ENCODE data around the gene SLC17A7.

SLC17A7 gene

DNA sequence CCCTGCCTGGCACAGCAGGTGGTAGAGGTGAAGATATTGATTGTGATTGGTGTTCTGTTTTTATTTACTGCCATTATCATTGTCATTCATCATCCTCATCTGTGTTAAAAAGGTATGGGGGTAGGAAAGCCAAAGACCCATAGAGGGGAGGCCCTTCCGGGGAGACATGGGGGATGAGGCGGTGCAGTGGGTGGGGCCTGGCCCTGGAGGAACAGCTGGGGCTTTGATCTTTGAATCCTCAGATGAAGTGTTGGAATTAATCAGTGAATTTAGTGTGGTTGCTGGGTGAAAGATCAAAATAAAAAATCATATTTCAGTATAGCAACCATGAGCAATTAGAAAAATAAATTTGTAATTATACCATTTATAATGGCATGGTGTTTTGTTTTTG lies 25.5 kb downstream of the SLC17A7 start:
- Histone ChIP-seq H3K27me3 (replicated peaks) (peaks cover 13% of the 10 kb centered on the region), H3K27ac (no peak overlapping the region), H3K36me3 (replicated peaks) (no peaks in the 10 kb centered on the region), H3K4me3 (ENCODE audit: low read depth, low read length) (no peak overlapping the region)
- in situ Hi-C loops (cut with HindIII; ENCODE audit: low pct_ligation_motif_present, low sequenced_read_pairs): no loop called here
- TF ChIP-seq, protein P1, sequence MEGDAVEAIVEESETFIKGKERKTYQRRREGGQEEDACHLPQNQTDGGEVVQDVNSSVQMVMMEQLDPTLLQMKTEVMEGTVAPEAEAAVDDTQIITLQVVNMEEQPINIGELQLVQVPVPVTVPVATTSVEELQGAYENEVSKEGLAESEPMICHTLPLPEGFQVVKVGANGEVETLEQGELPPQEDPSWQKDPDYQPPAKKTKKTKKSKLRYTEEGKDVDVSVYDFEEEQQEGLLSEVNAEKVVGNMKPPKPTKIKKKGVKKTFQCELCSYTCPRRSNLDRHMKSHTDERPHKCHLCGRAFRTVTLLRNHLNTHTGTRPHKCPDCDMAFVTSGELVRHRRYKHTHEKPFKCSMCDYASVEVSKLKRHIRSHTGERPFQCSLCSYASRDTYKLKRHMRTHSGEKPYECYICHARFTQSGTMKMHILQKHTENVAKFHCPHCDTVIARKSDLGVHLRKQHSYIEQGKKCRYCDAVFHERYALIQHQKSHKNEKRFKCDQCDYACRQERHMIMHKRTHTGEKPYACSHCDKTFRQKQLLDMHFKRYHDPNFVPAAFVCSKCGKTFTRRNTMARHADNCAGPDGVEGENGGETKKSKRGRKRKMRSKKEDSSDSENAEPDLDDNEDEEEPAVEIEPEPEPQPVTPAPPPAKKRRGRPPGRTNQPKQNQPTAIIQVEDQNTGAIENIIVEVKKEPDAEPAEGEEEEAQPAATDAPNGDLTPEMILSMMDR (IDR thresholded peaks at IDR 0.05; ENCODE audit: low read depth, low read length, missing control alignments): no peak
- DNase-seq: no peak

DNA sequence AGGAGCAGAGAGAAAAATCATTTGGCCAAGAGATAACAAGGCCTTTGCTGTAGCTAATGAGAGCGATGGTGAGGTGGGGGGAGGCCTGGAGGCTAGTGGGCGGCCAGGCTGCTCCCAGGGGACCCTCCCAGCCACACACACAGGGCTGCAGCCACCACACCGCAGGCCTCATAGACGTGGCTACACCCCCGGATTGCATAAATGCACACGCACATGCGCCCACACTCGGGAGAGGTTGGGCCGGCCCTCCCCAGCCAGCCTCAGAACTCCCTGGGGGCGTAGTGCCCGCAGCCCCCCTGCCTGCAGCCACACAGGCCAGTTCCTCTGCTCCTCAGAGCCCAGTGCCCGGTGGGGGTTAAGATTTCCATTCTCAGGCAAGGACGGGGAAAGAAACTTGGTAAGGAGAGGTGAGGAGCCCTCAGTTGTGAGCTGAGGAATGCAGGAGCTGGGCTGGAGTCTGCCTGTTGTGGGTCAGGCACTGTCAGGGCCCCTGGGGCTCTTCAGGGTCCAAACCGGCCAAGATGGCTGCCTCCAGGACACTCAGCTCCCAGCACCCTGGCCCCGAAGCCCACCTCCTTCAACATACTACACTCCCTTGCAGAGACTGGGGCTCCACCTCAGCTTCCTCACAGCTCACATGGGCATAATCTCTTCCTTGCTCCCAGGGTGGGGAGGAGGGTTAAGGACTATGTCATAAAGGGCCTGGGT lies 26.1 kb downstream of the SLC17A7 start:
- in situ Hi-C loops (cut with HindIII; ENCODE audit: low pct_ligation_motif_present, low sequenced_read_pairs): no loop called here
- Histone ChIP-seq H3K36me3 (replicated peaks) (no peaks in the 10 kb centered on the region), H3K27me3 (replicated peaks) (peaks cover 9% of the 10 kb centered on the region), H3K27ac (no peak overlapping the region), H3K4me3 (ENCODE audit: low read depth, low read length) (no peak overlapping the region)
- DNase-seq: peak; percentile 21
- TF ChIP-seq, protein P1 (IDR thresholded peaks at IDR 0.05; ENCODE audit: low read depth, low read length, missing control alignments): no peak

DNA sequence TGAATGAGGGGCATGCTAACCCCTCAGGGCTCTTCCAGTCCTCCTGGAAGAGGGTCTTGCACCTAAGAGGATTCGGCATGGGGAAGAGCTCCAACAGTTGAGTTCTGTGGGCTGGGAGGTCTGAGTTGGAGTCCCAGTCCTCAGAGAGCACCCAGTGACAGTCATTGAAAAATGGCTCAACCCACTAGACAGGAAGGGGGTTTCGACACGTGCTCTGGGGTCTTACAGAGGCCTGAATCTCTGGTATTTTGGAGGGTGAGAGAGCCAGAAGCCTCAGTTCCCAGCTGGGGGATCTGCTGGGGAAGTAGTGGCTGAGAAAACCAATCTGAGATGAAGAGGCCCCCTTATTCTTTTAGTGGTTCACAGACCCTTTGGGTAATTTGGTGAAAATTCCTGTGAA lies 27.1 kb downstream of the SLC17A7 start:
- H3K36me3 ChIP-seq (replicated peaks): no peaks in the 10 kb centered on the region
- H3K27ac ChIP-seq: no peak overlapping the region
- TF ChIP-seq, protein P1 (IDR thresholded peaks at IDR 0.05; ENCODE audit: low read depth, low read length, missing control alignments): no peak
- H3K4me3 ChIP-seq (ENCODE audit: low read depth, low read length): no peak overlapping the region
- DNase-seq: no peak
- in situ Hi-C loops (cut with HindIII; ENCODE audit: low pct_ligation_motif_present, low sequenced_read_pairs): no loop called here
- peaks cover 7% of the 10 kb centered on the region for H3K27me3 ChIP-seq (replicated peaks)

DNA sequence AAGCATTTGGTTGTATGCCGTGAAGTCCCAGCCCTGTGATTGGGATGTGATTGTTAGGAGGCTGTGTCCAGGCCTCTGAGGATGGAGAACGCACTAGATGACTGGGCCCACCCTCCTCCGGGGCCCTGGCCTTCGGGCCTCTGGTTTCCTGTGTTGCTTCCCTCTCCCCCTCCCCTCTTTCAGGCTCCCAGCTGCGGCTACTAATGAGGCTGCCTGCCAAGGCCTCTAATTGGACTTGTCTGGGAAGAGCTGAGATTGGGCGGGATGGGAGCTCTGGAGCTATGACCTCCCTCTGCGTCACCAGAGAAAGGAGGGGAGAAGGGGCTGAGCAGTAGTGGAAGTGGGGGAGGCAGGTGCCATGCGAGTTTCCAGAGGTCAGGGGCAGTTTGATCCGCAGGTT lies 28.0 kb downstream of the SLC17A7 start:
- Histone ChIP-seq H3K4me3 (ENCODE audit: low read depth, low read length) (no peak overlapping the region), H3K27ac (no peak overlapping the region), H3K36me3 (replicated peaks) (no peaks in the 10 kb centered on the region), H3K27me3 (replicated peaks) (peaks cover 7% of the 10 kb centered on the region)
- TF ChIP-seq, protein P1 (IDR thresholded peaks at IDR 0.05; ENCODE audit: low read depth, low read length, missing control alignments): no peak
- in situ Hi-C loops (cut with HindIII; ENCODE audit: low pct_ligation_motif_present, low sequenced_read_pairs): no loop called here
- no peak for DNase-seq

DNA sequence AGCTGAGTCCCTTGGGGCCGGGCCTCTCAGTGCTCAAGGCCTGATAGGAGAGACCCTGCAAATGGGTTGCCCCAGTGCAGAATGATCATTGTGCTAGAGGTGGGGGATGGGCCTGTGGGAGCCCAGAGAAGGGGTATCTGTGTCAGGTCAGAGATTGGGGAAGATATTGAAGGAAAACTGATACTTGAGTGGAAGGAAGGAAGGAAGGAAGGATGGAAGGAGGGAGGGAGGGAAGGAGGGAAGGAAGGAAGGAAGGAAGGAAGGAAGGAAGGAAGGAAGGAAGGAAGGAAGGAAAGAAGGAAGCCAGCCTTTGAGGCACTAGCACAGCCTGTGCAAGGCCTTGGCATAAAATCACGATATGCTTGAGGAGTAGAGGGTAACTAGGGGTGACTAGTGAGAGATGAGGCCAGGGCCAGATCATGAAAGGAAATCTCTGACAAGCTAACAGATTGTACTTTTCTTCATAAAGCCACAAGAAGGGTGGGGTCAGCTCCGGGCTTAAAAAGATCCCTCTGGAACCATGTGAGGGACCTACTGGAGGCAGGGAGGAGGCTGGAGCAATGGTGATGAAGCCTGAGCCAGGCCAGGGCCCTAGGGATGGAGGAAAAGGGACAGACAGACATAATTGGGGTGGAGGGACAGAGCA lies 29.5 kb downstream of the SLC17A7 start:
- no peak overlapping the region for H3K4me3 ChIP-seq (ENCODE audit: low read depth, low read length)
- no peaks in the 10 kb centered on the region for H3K36me3 ChIP-seq (replicated peaks)
- H3K27ac ChIP-seq: no peak overlapping the region
- H3K27me3 ChIP-seq (replicated peaks): peaks cover 1% of the 10 kb centered on the region
- no peak for DNase-seq
- TF ChIP-seq, protein P1 (IDR thresholded peaks at IDR 0.05; ENCODE audit: low read depth, low read length, missing control alignments): no peak
- in situ Hi-C loops (cut with HindIII; ENCODE audit: low pct_ligation_motif_present, low sequenced_read_pairs): no loop called here

Measured in brain microvascular endothelial cell (primary cell).